ENCODE results near the gene NDUFAF4.
"Not testable (repeated sequence)": the region's sequence is repeated elsewhere in the genome, so short reads cannot be mapped to it uniquely, and the experiment has no call there.

The NDUFAF4 gene

GRCh38 chr6:96889146-96889545 is 8.5 kb downstream of the NDUFAF4 start:
- H2AFZ ChIP-seq (ENCODE audit: low read depth): no peak overlapping the region
- no peak overlapping the region for H3K4me2 ChIP-seq
- H3K9ac ChIP-seq: no peak overlapping the region
- H3K27me3 ChIP-seq (ENCODE audit: insufficient read depth, low read depth): no peaks in the 10 kb centered on the region
- no peak for TF ChIP-seq CTCF (conservative IDR thresholded peaks at IDR 0.05; ENCODE audit: low read depth, low read length)
- H3K4me1 ChIP-seq (ENCODE audit: low read depth, poor library complexity, severe bottlenecking): peaks cover 32% of the 10 kb centered on the region
- H3K79me2 ChIP-seq (ENCODE audit: insufficient read depth, low read depth): peaks cover 5% of the 10 kb centered on the region; the same call in 1 of the 2 replicates
- no peak overlapping the region for H3K27ac ChIP-seq
- no peak overlapping the region for H3K4me3 ChIP-seq (IDR thresholded peaks at IDR 0.05; ENCODE audit: insufficient read depth, low read depth, low read length)
- no peaks in the 10 kb centered on the region for H3K36me3 ChIP-seq (ENCODE audit: insufficient read depth)
- no peaks in the 10 kb centered on the region for H4K20me1 ChIP-seq (ENCODE audit: insufficient read depth)

GRCh38 chr6:96888745-96889144 is 8.9 kb downstream of the NDUFAF4 start:
- Histone ChIP-seq H3K4me2 (no peak overlapping the region), H4K20me1 (ENCODE audit: insufficient read depth) (no peaks in the 10 kb centered on the region), H3K27me3 (ENCODE audit: insufficient read depth, low read depth) (no peaks in the 10 kb centered on the region), H3K9ac (no peak overlapping the region), H3K4me1 (ENCODE audit: low read depth, poor library complexity, severe bottlenecking) (peaks cover 32% of the 10 kb centered on the region), H3K27ac (no peak overlapping the region), H3K36me3 (ENCODE audit: insufficient read depth) (no peaks in the 10 kb centered on the region), H3K4me3 (IDR thresholded peaks at IDR 0.05; ENCODE audit: insufficient read depth, low read depth, low read length) (no peak overlapping the region), H3K79me2 (ENCODE audit: insufficient read depth, low read depth) (0 out of 2 replicates have a peak, but pooled peaks cover 1% of the 10 kb centered on the region), H2AFZ (ENCODE audit: low read depth) (no peak overlapping the region)
- TF ChIP-seq CTCF (conservative IDR thresholded peaks at IDR 0.05; ENCODE audit: low read depth, low read length): no peak

GRCh38 chr6:96886519-96886918 is 11.2 kb downstream of the NDUFAF4 start:
- Histone ChIP-seq H3K4me3 (IDR thresholded peaks at IDR 0.05; ENCODE audit: insufficient read depth, low read depth, low read length) (no peak overlapping the region), H4K20me1 (ENCODE audit: insufficient read depth) (no peaks in the 10 kb centered on the region), H3K79me2 (ENCODE audit: insufficient read depth, low read depth) (no peaks in the 10 kb centered on the region), H2AFZ (ENCODE audit: low read depth) (no peak overlapping the region), H3K4me1 (ENCODE audit: low read depth, poor library complexity, severe bottlenecking) (peaks cover 32% of the 10 kb centered on the region), H3K9ac (no peak overlapping the region), H3K4me2 (0 out of 2 replicates have a peak overlapping the region, but pooled peaks have one; percentile 38), H3K27me3 (ENCODE audit: insufficient read depth, low read depth) (no peaks in the 10 kb centered on the region), H3K27ac (no peak overlapping the region), H3K36me3 (ENCODE audit: insufficient read depth) (no peaks in the 10 kb centered on the region)
- TF ChIP-seq CTCF (conservative IDR thresholded peaks at IDR 0.05; ENCODE audit: low read depth, low read length): no peak

- H3K27ac ChIP-seq: peak overlapping the region; percentile 34
- not testable (repeated sequence) for H3K4me3 ChIP-seq (IDR thresholded peaks at IDR 0.05; ENCODE audit: insufficient read depth, low read depth, low read length)
Observed at GRCh38 chr6:96885187-96885631, 12.5 kb downstream of the NDUFAF4 start.

GRCh38 chr6:96878143-96878542 is 19.5 kb downstream of the NDUFAF4 start:
- Histone ChIP-seq H3K27me3 (ENCODE audit: insufficient read depth, low read depth) (no peaks in the 10 kb centered on the region), H4K20me1 (ENCODE audit: insufficient read depth) (no peaks in the 10 kb centered on the region), H3K4me2 (no peak overlapping the region), H3K4me3 (IDR thresholded peaks at IDR 0.05; ENCODE audit: insufficient read depth, low read depth, low read length) (no peak overlapping the region), H3K4me1 (ENCODE audit: low read depth, poor library complexity, severe bottlenecking) (no peaks in the 10 kb centered on the region), H2AFZ (ENCODE audit: low read depth) (no peak overlapping the region), H3K79me2 (ENCODE audit: insufficient read depth, low read depth) (no peaks in the 10 kb centered on the region), H3K36me3 (ENCODE audit: insufficient read depth) (no peaks in the 10 kb centered on the region), H3K9ac (no peak overlapping the region), H3K27ac (no peak overlapping the region)
- TF ChIP-seq CTCF (conservative IDR thresholded peaks at IDR 0.05; ENCODE audit: low read depth, low read length): no peak

More at GRCh38 chr6:96885187-96885631, 12.5 kb downstream of the NDUFAF4 start:
- not testable (repeated sequence) for H3K36me3 ChIP-seq (ENCODE audit: insufficient read depth); H3K27me3 ChIP-seq (ENCODE audit: insufficient read depth, low read depth); H4K20me1 ChIP-seq (ENCODE audit: insufficient read depth); H3K79me2 ChIP-seq (ENCODE audit: insufficient read depth, low read depth); H3K9ac ChIP-seq
- H3K4me2 ChIP-seq: peak overlapping the region; percentile 38
- peak overlapping the region; percentile 24 for H2AFZ ChIP-seq (ENCODE audit: low read depth)
- peaks cover 32% of the 10 kb centered on the region for H3K4me1 ChIP-seq (ENCODE audit: low read depth, poor library complexity, severe bottlenecking)
